PC-3 (cell line): ENCODE data around the gene DPT. TPM values are rescaled to one million over a fixed set of nuclear protein-coding genes. Genes with fewer than 3 reads are reported as not detected.

Source experiments
- ATAC-seq: fragments of 200-7000 bp; cut with Tn5 transposase; 2 replicates; pipeline ENCODE4 v1.9.1; 2020; ENCODE audit warnings: mild to moderate bottlenecking, moderate library complexity
- BruUV-seq: library from RNA; stranded (reverse); fragments of 400-500 nt; replicated peaks from 2 replicates; lab custom pipeline; 2021; lab: Mats Ljungman, UMichigan
- CTCF ChIA-PET: fragments of 300-600 bp; sonication (Branson Sonifier 250); formaldehyde crosslinking; loops from one replicate; lab custom pipeline; 2022; ENCODE audit warnings: antibody characterized with exemption; lab: Charles Lee
- POLR2A ChIA-PET: fragments of 300-600 bp; sonication (Branson Sonifier 250); formaldehyde crosslinking; loops from one replicate; lab custom pipeline; 2022; ENCODE audit warnings: antibody characterized with exemption; ENCODE audit not compliant: unreplicated experiment; lab: Charles Lee
- DNase-seq: peaks from one replicate; pipeline ENCODE4 v3.0.0-alpha.2; 2015
- H2AFZ ChIP-seq: fragments of 300-600 bp; sonication (generic); 2 replicates; pipeline ENCODE4 v1.6.0; 2016; ENCODE audit warnings: antibody characterized with exemption, low read length
- H3F3A ChIP-seq: fragments of 300-600 bp; sonication (generic); one replicate; pipeline ENCODE4 v1.6.0; 2017; ENCODE audit warnings: antibody characterized with exemption, low read length, control low read depth, mild to moderate bottlenecking; ENCODE audit not compliant: unreplicated experiment
- H3K27ac ChIP-seq: fragments of 300-600 bp; sonication (generic); 2 replicates; pipeline ENCODE4 v1.5.1; 2016; ENCODE audit warnings: mild to moderate bottlenecking, low read length
- H3K27me3 ChIP-seq: fragments of 300-600 bp; sonication (generic); 2 replicates; pipeline ENCODE4 v1.6.1; 2016; ENCODE audit warnings: low read length, mixed read lengths
- H3K36me3 ChIP-seq: fragments of 300-600 bp; sonication (generic); 2 replicates; pipeline ENCODE4 v1.6.1; 2016; ENCODE audit warnings: low read depth, mixed run types, low read length, mixed read lengths
- H3K4me1 ChIP-seq: fragments of 300-600 bp; sonication (generic); 2 replicates; pipeline ENCODE4 v1.5.1; 2016; ENCODE audit warnings: low read length; ENCODE audit not compliant: insufficient read depth
- H3K4me2 ChIP-seq: fragments of 300-600 bp; sonication (generic); 2 replicates; pipeline ENCODE4 v1.6.0; 2016; ENCODE audit warnings: low read length
- H3K4me3 ChIP-seq: fragments of 300-600 bp; sonication (generic); 2 replicates; pipeline ENCODE4 v1.5.1; 2016; ENCODE audit warnings: mild to moderate bottlenecking, low read length, mixed read lengths
- H3K79me2 ChIP-seq: fragments of 300-600 bp; sonication (generic); 2 replicates; pipeline ENCODE4 v1.6.1; 2017; ENCODE audit warnings: low read length, mixed read lengths
- H3K9ac ChIP-seq: fragments of 300-600 bp; sonication (generic); 2 replicates; pipeline ENCODE4 v1.6.0; 2016; ENCODE audit warnings: mild to moderate bottlenecking, low read length
- H3K9me2 ChIP-seq: fragments of 300-600 bp; sonication (generic); replicated peaks from 2 replicates; pipeline ENCODE4 v1.6.1; 2016; ENCODE audit warnings: mixed run types, low read length, mixed read lengths
- H3K9me3 ChIP-seq: fragments of 300-600 bp; sonication (generic); 2 replicates; pipeline ENCODE4 v1.6.1; 2016; ENCODE audit warnings: low read length, mixed read lengths
- H4K20me1 ChIP-seq: fragments of 300-600 bp; sonication (generic); 2 replicates; pipeline ENCODE4 v1.6.1; 2016; ENCODE audit warnings: low read length, mixed read lengths
- CTCF ChIP-seq: fragments of 300-600 bp; sonication (generic); conservative IDR thresholded peaks from 2 replicates; pipeline ENCODE4 v1.5.1; 2017; ENCODE audit warnings: antibody characterized with exemption, low read depth, mild to moderate bottlenecking, low read length
- EZH2 ChIP-seq: fragments of 300-600 bp; sonication (generic); IDR thresholded peaks from one replicate; pipeline ENCODE4 v1.6.1; 2017; ENCODE audit warnings: antibody characterized with exemption, mild to moderate bottlenecking, low read length; ENCODE audit not compliant: unreplicated experiment
- EZH2phosphoT487 ChIP-seq: fragments of 300-600 bp; sonication (generic); IDR thresholded peaks from 2 replicates; pipeline ENCODE4 v1.6.1; 2018; ENCODE audit warnings: mild to moderate bottlenecking, antibody characterized with exemption, low read length, borderline replicate concordance
- intact Hi-C: fragments of 100-400 bp; cut with micrococcal nuclease; formaldehyde crosslinking; loops from 2 replicates; pipeline ENCODE4 v1.9.0; 2023
- total RNA-seq: library from RNA; depleted of rRNA; stranded (reverse); fragments of >200 nt; gene quantifications from 2 replicates; pipeline ENCODE4 v1.2.3, GENCODE V29; 2014

The DPT gene
- total RNA-seq, 1 experiment from 2014 or later: not detected

GRCh38 chr1:168726281-168726680 is 2.7 kb downstream of the DPT start:
- no peaks in the 10 kb centered on the region for H3K27me3 ChIP-seq
- H2AFZ ChIP-seq: no peak overlapping the region
- no peaks in the 10 kb centered on the region for H3K9me3 ChIP-seq
- no peaks in the 10 kb centered on the region for H4K20me1 ChIP-seq
- intact Hi-C loops: no loop called here
- H3K4me2 ChIP-seq: no peak overlapping the region
- ChIA-PET CTCF (no interaction called here), POLR2A (no interaction called here)
- H3K9ac ChIP-seq: no peak overlapping the region
- no peak overlapping the region for H3K27ac ChIP-seq
- H3K36me3 ChIP-seq: no peaks in the 10 kb centered on the region
- no peaks in the 10 kb centered on the region for H3K9me2 ChIP-seq
- BruUV-seq: no TSS peak
- H3K79me2 ChIP-seq: no peaks in the 10 kb centered on the region
- no peak for TF ChIP-seq EZH2
- no peak for TF ChIP-seq CTCF
- TF ChIP-seq EZH2phosphoT487: no peak
- H3K4me1 ChIP-seq: no peaks in the 10 kb centered on the region
- ATAC-seq (no peak), DNase-seq (no peak)
- no peak overlapping the region for H3K4me3 ChIP-seq
- H3F3A ChIP-seq: no peaks in the 10 kb centered on the region

GRCh38 chr1:168725831-168726230 is 3.2 kb downstream of the DPT start:
- ChIA-PET CTCF (no interaction called here), POLR2A (no interaction called here)
- DNase-seq (no peak), ATAC-seq (no peak)
- no peaks in the 10 kb centered on the region for H3K79me2 ChIP-seq
- no peak overlapping the region for H3K4me2 ChIP-seq
- no peak overlapping the region for H3K9ac ChIP-seq
- H4K20me1 ChIP-seq: no peaks in the 10 kb centered on the region
- no peaks in the 10 kb centered on the region for H3F3A ChIP-seq
- BruUV-seq: no TSS peak
- intact Hi-C loops: no loop called here
- H3K9me3 ChIP-seq: no peaks in the 10 kb centered on the region
- no peak overlapping the region for H3K27ac ChIP-seq
- H3K4me3 ChIP-seq: no peak overlapping the region
- no peaks in the 10 kb centered on the region for H3K36me3 ChIP-seq
- no peaks in the 10 kb centered on the region for H3K9me2 ChIP-seq
- no peaks in the 10 kb centered on the region for H3K4me1 ChIP-seq
- TF ChIP-seq EZH2 (no peak), EZH2phosphoT487 (no peak), CTCF (no peak)
- H3K27me3 ChIP-seq: no peaks in the 10 kb centered on the region
- H2AFZ ChIP-seq: no peak overlapping the region

- no peak for DNase-seq
- Histone ChIP-seq H3K4me2 (no peak overlapping the region), H3F3A (no peaks in the 10 kb centered on the region), H3K79me2 (no peaks in the 10 kb centered on the region), H3K4me3 (no peak overlapping the region), H3K27me3 (no peaks in the 10 kb centered on the region), H2AFZ (no peak overlapping the region), H3K4me1 (peaks cover 2% of the 10 kb centered on the region), H4K20me1 (no peaks in the 10 kb centered on the region), H3K9ac (no peak overlapping the region), H3K27ac (no peak overlapping the region), H3K36me3 (no peaks in the 10 kb centered on the region), H3K9me3 (no peaks in the 10 kb centered on the region), H3K9me2 (no peaks in the 10 kb centered on the region)
- intact Hi-C loops: no loop called here
- POLR2A ChIA-PET: no interaction called here
- TF ChIP-seq EZH2 (no peak), EZH2phosphoT487 (no peak), CTCF (no peak)
- CTCF ChIA-PET: no interaction called here
- no TSS peak for BruUV-seq
- ATAC-seq: no peak
Observed at GRCh38 chr1:168725060-168725459, 3.9 kb downstream of the DPT start.
